ENCODE measurements around the gene FMO4. TPM values are rescaled to one million over a fixed set of nuclear protein-coding genes. Genes with fewer than 3 reads are reported as not detected.
"Not testable (repeated sequence)": the region's sequence is repeated elsewhere in the genome, so short reads cannot be mapped to it uniquely, and the experiment has no call there.

Gene FMO4
- total and polyA plus RNA-seq, 4 donors = 8.4 to 12.3 (median 9.5) TPM

DNA sequence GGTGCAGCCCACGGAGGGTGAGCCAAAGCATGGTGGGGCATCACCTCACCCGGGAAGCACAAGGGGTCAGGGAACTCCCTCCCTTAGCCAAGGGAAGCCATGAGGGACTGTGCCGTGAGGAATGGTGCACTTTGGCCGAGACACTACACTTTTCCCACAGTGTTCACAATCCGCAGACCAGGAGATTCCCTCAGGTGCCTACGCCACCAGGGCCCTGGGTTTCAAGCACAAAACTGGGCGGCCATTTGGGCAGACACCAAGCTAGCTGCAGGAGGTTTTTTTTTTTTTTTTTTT lies 45.3 kb downstream of the FMO4 start:
- WGBS, 2 donors = 95 to 96% methylated on average over 7 of the region's 7 CpGs
- ATAC-seq (ENCODE audit: low FRiP score); H3K36me3 ChIP-seq (ENCODE audit: control insufficient read depth in 1 of 2, insufficient read depth in 2 of 2, low read length in 1 of 2); H3K9me3 ChIP-seq (ENCODE audit: control insufficient read depth, low read length); H3K27ac ChIP-seq (ENCODE audit: low read depth in 1 of 2, low read length in 2 of 2); H3K4me1 ChIP-seq (ENCODE audit: control insufficient read depth in 1 of 2, insufficient read depth in 2 of 2, low read length in 2 of 2); H3K27me3 ChIP-seq (ENCODE audit: control insufficient read depth in 1 of 2, insufficient read depth in 2 of 2, low read length in 1 of 2); H3K4me3 ChIP-seq (ENCODE audit: low read length in 2 of 2); DNase-seq: not testable (repeated sequence)
- intact Hi-C loops (cut with DNase I) = loop anchor here in 1 of 2 donors (5.0 kb wide), 1 partner anchor 47 kb away; the partner anchor contains the start of gene FMO4

- WGBS, 2 donors = 68 to 72% methylated on average over 9 of the region's 9 CpGs
- not testable (repeated sequence) for H3K27ac ChIP-seq (ENCODE audit: low read depth in 1 of 2, low read length in 2 of 2); ATAC-seq (ENCODE audit: low FRiP score); H3K9me3 ChIP-seq (ENCODE audit: control insufficient read depth, low read length); H3K27me3 ChIP-seq (ENCODE audit: control insufficient read depth in 1 of 2, insufficient read depth in 2 of 2, low read length in 1 of 2); DNase-seq; H3K36me3 ChIP-seq (ENCODE audit: control insufficient read depth in 1 of 2, insufficient read depth in 2 of 2, low read length in 1 of 2); H3K4me3 ChIP-seq (ENCODE audit: low read length in 2 of 2); H3K4me1 ChIP-seq (ENCODE audit: control insufficient read depth in 1 of 2, insufficient read depth in 2 of 2, low read length in 2 of 2)
- intact Hi-C loops (cut with DNase I) = loop anchor here in 1 of 2 donors (5.0 kb wide), 1 partner anchor 48 kb away; the partner anchor contains the start of gene FMO4
Measured at GRCh38 chr1:171359731-171360527, 45.9 kb downstream of the FMO4 start.

- intact Hi-C loops (cut with DNase I) = no loop called here
- ATAC-seq (ENCODE audit: low FRiP score) = no peak
- Histone ChIP-seq H3K27ac (ENCODE audit: low read depth in 1 of 2, low read length in 2 of 2) (no peak overlapping the region), H3K36me3 (ENCODE audit: control insufficient read depth in 1 of 2, insufficient read depth in 2 of 2, low read length in 1 of 2) (no peaks in the 10 kb centered on the region), H3K27me3 (ENCODE audit: control insufficient read depth in 1 of 2, insufficient read depth in 2 of 2, low read length in 1 of 2) (no peaks in the 10 kb centered on the region), H3K9me3 (ENCODE audit: control insufficient read depth, low read length) (no peaks in the 10 kb centered on the region), H3K4me1 (ENCODE audit: control insufficient read depth in 1 of 2, insufficient read depth in 2 of 2, low read length in 2 of 2) (peaks cover 0 to 2% of the 10 kb centered on the region in 2 donors), H3K4me3 (ENCODE audit: low read length in 2 of 2) (no peak overlapping the region)
- WGBS, 2 donors = 96% methylated on average over 6 of the region's 6 CpGs
- no peak for DNase-seq
Measured at GRCh38 chr1:171366085-171366484, 52.1 kb downstream of the FMO4 start.

DNA sequence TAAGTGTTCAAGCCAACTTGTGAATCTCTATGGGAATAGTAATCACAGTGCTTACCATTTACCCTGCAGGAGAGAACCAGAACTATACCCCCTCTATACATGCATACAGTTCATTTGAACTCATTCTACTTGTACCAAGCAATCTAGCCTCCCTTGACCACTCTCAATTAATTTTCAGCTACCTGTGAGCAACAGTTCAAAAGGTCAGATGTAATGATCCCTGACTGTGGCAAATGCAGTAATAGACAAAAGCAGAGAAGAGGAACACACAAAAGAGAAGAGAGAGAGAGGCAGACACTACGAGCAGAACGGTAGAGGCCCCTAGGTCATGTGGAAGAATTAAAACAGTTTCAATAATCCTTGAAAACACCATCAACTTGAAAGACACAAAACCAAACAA lies 52.8 kb downstream of the FMO4 start:
- H3K27ac ChIP-seq (ENCODE audit: low read depth in 1 of 2, low read length in 2 of 2) = no peak overlapping the region
- WGBS, 2 donors = 86 to 90% methylated on average over 2 of the region's 2 CpGs
- no peak for DNase-seq

DNA sequence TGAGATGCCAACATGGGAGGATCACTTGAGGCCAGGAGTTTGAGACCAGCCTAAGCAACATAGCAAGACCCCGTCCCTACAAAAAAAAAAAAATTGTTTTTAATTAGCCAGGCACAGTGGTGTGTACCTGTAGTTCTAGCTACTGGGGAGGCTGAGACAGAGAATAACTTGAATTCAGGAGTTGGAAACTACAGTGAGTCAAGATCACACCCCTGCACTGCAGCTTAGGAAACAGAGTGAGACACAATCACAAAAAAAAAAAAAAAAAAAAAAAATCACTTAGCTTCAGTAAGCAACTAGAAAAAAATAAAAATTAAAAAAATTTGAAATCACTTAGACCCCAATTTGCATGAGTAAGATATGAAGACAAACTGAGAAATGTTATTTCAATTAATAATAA lies 53.5 kb downstream of the FMO4 start:
- H3K27me3 ChIP-seq (ENCODE audit: control insufficient read depth in 1 of 2, insufficient read depth in 2 of 2, low read length in 1 of 2) = no peaks in the 10 kb centered on the region
- 84 to 91% methylated on average over 1 of the region's 1 CpG for WGBS, 2 donors
- no peaks in the 10 kb centered on the region for H3K36me3 ChIP-seq (ENCODE audit: control insufficient read depth in 1 of 2, insufficient read depth in 2 of 2, low read length in 1 of 2)
- no peak overlapping the region for H3K27ac ChIP-seq (ENCODE audit: low read depth in 1 of 2, low read length in 2 of 2)
- H3K4me3 ChIP-seq (ENCODE audit: low read length in 2 of 2) = no peak overlapping the region
- ATAC-seq (ENCODE audit: low FRiP score) (no peak), DNase-seq (no peak)
- intact Hi-C loops (cut with DNase I) = no loop called here
- no peaks in the 10 kb centered on the region for H3K9me3 ChIP-seq (ENCODE audit: control insufficient read depth, low read length)
- peaks cover 0 to 2% of the 10 kb centered on the region in 2 donors for H3K4me1 ChIP-seq (ENCODE audit: control insufficient read depth in 1 of 2, insufficient read depth in 2 of 2, low read length in 2 of 2)

More for the DNA sequence above, 52.8 kb downstream of the FMO4 start:
- ATAC-seq (ENCODE audit: low FRiP score) = no peak
- intact Hi-C loops (cut with DNase I) = no loop called here
- H3K36me3 ChIP-seq (ENCODE audit: control insufficient read depth in 1 of 2, insufficient read depth in 2 of 2, low read length in 1 of 2) = no peaks in the 10 kb centered on the region
- no peak overlapping the region for H3K4me3 ChIP-seq (ENCODE audit: low read length in 2 of 2)
- no peaks in the 10 kb centered on the region for H3K9me3 ChIP-seq (ENCODE audit: control insufficient read depth, low read length)
- peaks cover 0 to 2% of the 10 kb centered on the region in 2 donors for H3K4me1 ChIP-seq (ENCODE audit: control insufficient read depth in 1 of 2, insufficient read depth in 2 of 2, low read length in 2 of 2)
- H3K27me3 ChIP-seq (ENCODE audit: control insufficient read depth in 1 of 2, insufficient read depth in 2 of 2, low read length in 1 of 2) = no peaks in the 10 kb centered on the region

DNA sequence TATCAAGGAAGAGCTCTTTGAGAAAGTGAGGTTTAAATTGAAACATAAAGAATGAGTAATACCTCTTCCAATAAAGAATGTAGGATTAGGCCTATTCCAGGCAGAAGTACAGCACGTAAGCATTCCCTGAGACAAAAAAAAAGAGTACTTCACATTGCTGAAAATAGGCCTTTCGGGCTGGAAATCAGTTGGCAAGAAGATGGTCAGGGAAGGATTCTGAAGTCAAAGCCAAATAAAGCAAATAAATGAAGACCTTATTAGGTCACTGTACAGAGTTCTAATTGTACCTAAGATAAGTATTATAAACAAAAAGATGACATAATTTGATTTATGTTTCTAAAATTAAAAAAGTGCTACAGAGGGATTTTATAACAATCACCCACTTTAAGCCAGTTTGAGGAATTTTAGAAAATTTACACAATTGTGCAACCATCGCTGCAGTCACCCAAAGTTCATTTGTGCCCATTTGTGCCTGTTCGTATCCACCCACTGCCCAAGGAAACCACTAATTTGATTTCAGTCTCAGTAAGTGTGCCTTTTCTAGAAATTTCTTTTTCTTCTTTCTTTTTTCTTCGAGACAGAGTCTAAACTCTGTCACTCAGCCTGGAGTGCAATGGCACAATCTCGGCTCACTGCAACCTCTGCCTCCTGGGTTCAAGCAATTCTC lies 58.6 kb downstream of the FMO4 start:
- H3K4me1 ChIP-seq (ENCODE audit: control insufficient read depth in 1 of 2, insufficient read depth in 2 of 2, low read length in 2 of 2) = no peaks in the 10 kb centered on the region
- no peaks in the 10 kb centered on the region for H3K36me3 ChIP-seq (ENCODE audit: control insufficient read depth in 1 of 2, insufficient read depth in 2 of 2, low read length in 1 of 2)
- WGBS, 2 donors = 5 to 8% methylated on average over 6 of the region's 6 CpGs
- no peak overlapping the region for H3K4me3 ChIP-seq (ENCODE audit: low read length in 2 of 2)
- intact Hi-C loops (cut with DNase I) = no loop called here
- H3K27me3 ChIP-seq (ENCODE audit: control insufficient read depth in 1 of 2, insufficient read depth in 2 of 2, low read length in 1 of 2) = no peaks in the 10 kb centered on the region
- DNase-seq (no peak), ATAC-seq (ENCODE audit: low FRiP score) (peak; percentile 79)
- H3K9me3 ChIP-seq (ENCODE audit: control insufficient read depth, low read length) = no peaks in the 10 kb centered on the region
- peak overlapping the region; percentile 87 to 96 for H3K27ac ChIP-seq (ENCODE audit: low read depth in 1 of 2, low read length in 2 of 2)

- H3K9me3 ChIP-seq (ENCODE audit: control insufficient read depth, low read length); H3K27ac ChIP-seq (ENCODE audit: low read depth in 1 of 2, low read length in 2 of 2); intact Hi-C loops (cut with DNase I); H3K27me3 ChIP-seq (ENCODE audit: control insufficient read depth in 1 of 2, insufficient read depth in 2 of 2, low read length in 1 of 2); ATAC-seq (ENCODE audit: low FRiP score); H3K4me1 ChIP-seq (ENCODE audit: control insufficient read depth in 1 of 2, insufficient read depth in 2 of 2, low read length in 2 of 2); H3K36me3 ChIP-seq (ENCODE audit: control insufficient read depth in 1 of 2, insufficient read depth in 2 of 2, low read length in 1 of 2); DNase-seq; H3K4me3 ChIP-seq (ENCODE audit: low read length in 2 of 2): not testable (repeated sequence)
- WGBS, 2 donors = 87 to 95% methylated on average over 21 to 32 of the region's 32 CpGs
Measured at GRCh38 chr1:171373357-171374122, 59.6 kb downstream of the FMO4 start.

GRCh38 chr1:171379846-171380245 lies 65.9 kb downstream of the FMO4 start:
- Histone ChIP-seq H3K4me3 (ENCODE audit: low read length in 2 of 2) (no peak overlapping the region), H3K27me3 (ENCODE audit: control insufficient read depth in 1 of 2, insufficient read depth in 2 of 2, low read length in 1 of 2) (no peaks in the 10 kb centered on the region), H3K4me1 (ENCODE audit: control insufficient read depth in 1 of 2, insufficient read depth in 2 of 2, low read length in 2 of 2) (no peaks in the 10 kb centered on the region), H3K36me3 (ENCODE audit: control insufficient read depth in 1 of 2, insufficient read depth in 2 of 2, low read length in 1 of 2) (no peaks in the 10 kb centered on the region), H3K9me3 (ENCODE audit: control insufficient read depth, low read length) (no peaks in the 10 kb centered on the region), H3K27ac (ENCODE audit: low read depth in 1 of 2, low read length in 2 of 2) (no peak overlapping the region)
- no peak for ATAC-seq (ENCODE audit: low FRiP score)
- intact Hi-C loops (cut with DNase I) = no loop called here
- 68 to 80% methylated on average over 1 of the region's 1 CpG for WGBS, 2 donors
- DNase-seq = no peak
